ENCODE data around the gene BDH2. TPM values are rescaled to one million over a fixed set of nuclear protein-coding genes. Genes with fewer than 3 reads are reported as not detected.

BDH2 gene
- total RNA-seq, 1 donor, result 36.6 TPM

DNA sequence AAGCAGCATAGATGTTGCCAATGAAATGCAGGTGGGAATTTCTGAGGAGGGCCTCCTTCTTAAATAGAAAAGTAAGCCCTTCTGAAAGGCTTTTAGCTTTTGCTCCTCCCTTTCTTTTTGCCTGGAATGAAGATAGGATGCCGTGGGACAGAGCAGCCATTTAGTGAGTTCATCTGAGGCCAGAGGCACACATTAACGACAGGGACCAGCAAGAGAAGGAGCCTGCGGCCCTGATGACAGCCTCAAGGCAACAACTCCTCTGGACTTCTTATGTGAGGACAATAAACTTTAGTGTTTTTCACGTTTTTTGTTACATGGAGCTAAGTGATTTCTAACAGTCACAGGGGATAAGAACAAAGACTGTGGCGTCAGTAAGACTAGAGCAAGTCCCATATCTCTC, 1.1 kb upstream of the BDH2 start:
- Histone ChIP-seq H4K20me1 (ENCODE audit: insufficient read depth, low read length) (no peaks in the 10 kb centered on the region), H2AFZ (ENCODE audit: low read length) (peak overlapping the region; percentile 18), H3K4me3 (ENCODE audit: insufficient read depth, low read length) (no peak overlapping the region), H3K4me1 (ENCODE audit: insufficient read depth, low read length) (peaks cover 14% of the 10 kb centered on the region), H3K9me3 (ENCODE audit: low read depth, low read length) (no peaks in the 10 kb centered on the region), H3K27ac (ENCODE audit: low read depth, low read length) (no peak overlapping the region), H3K79me2 (ENCODE audit: insufficient read depth, low read length) (peaks cover 16% of the 10 kb centered on the region), H3K27me3 (ENCODE audit: insufficient read depth, low read length) (no peaks in the 10 kb centered on the region), H3K36me3 (ENCODE audit: insufficient read depth, low read length) (no peaks in the 10 kb centered on the region), H3K4me2 (ENCODE audit: insufficient read depth, low read length) (no peak overlapping the region)
- TF ChIP-seq, protein P1, sequence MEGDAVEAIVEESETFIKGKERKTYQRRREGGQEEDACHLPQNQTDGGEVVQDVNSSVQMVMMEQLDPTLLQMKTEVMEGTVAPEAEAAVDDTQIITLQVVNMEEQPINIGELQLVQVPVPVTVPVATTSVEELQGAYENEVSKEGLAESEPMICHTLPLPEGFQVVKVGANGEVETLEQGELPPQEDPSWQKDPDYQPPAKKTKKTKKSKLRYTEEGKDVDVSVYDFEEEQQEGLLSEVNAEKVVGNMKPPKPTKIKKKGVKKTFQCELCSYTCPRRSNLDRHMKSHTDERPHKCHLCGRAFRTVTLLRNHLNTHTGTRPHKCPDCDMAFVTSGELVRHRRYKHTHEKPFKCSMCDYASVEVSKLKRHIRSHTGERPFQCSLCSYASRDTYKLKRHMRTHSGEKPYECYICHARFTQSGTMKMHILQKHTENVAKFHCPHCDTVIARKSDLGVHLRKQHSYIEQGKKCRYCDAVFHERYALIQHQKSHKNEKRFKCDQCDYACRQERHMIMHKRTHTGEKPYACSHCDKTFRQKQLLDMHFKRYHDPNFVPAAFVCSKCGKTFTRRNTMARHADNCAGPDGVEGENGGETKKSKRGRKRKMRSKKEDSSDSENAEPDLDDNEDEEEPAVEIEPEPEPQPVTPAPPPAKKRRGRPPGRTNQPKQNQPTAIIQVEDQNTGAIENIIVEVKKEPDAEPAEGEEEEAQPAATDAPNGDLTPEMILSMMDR (IDR thresholded peaks at IDR 0.05; ENCODE audit: extremely low read depth, low read depth, low read length), result no peak
- no peak for DNase-seq (ENCODE audit: insufficient read length, low spot score, missing footprints)

DNA sequence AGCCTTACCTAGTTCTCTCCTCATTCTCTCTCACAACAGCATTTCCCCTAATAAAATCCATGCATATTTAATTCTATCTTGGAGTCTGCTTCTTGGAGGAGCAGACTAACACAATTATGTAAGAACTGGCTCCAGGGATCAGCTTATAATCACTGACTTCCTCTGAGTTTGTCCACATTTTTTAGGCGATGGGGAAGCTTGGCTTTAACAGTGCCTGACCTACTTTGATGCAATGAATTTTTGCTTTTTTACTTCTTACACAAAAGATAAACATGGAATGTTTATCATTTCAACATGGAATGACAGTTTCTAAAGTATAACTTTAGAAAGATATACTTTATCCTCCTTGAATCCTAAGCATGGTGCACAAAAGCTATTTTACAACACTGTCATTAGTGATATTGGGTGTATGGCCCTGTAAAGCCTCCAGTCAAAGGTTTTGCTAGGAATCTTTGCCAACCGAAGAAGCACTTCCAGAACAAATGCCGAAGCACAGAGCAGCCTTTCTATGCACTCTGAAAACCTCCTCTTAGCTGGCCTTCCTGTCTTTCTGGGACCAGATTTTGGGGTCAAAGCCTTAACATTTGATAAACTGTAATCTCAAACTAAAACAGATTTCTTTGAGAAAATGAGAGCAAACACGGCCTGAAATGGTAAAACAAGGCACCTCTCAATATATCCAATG, 736 bp downstream of the BDH2 start:
- H3K27ac ChIP-seq (ENCODE audit: low read depth, low read length), result peak overlapping the region; percentile 76
- H3K36me3 ChIP-seq (ENCODE audit: insufficient read depth, low read length), result no peaks in the 10 kb centered on the region
- no peaks in the 10 kb centered on the region for H3K9me3 ChIP-seq (ENCODE audit: low read depth, low read length)
- TF ChIP-seq, protein P1 (IDR thresholded peaks at IDR 0.05; ENCODE audit: extremely low read depth, low read depth, low read length), result no peak
- no peaks in the 10 kb centered on the region for H3K27me3 ChIP-seq (ENCODE audit: insufficient read depth, low read length)
- H2AFZ ChIP-seq (ENCODE audit: low read length), result peak overlapping the region; percentile 80
- DNase-seq (ENCODE audit: insufficient read length, low spot score, missing footprints), result peak; percentile 34
- H4K20me1 ChIP-seq (ENCODE audit: insufficient read depth, low read length), result no peaks in the 10 kb centered on the region
- H3K79me2 ChIP-seq (ENCODE audit: insufficient read depth, low read length), result peaks cover 16% of the 10 kb centered on the region
- peak overlapping the region; percentile 88 for H3K4me2 ChIP-seq (ENCODE audit: insufficient read depth, low read length)
- H3K4me3 ChIP-seq (ENCODE audit: insufficient read depth, low read length), result peak overlapping the region; percentile 69
- peaks cover 14% of the 10 kb centered on the region for H3K4me1 ChIP-seq (ENCODE audit: insufficient read depth, low read length)

DNA sequence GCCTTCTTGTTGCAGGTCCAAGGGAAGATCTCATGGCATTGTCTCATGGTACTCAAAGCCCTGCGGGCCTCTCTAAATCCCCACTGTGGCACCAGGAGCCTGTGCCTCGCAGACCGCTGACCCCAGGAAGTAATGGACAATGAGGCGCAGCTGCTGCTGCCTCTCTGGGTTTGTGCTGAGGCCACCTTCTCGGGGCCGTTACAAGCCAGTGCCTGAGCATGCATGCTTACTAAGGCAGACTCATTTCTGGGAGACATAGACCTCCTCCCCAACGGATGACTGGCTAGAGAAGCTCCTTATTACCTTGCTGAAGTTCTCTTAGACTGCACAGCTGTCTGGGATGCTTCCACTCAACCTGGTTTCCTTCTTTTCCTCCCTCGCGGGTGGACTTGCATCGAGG, 1.3 kb downstream of the BDH2 start:
- Histone ChIP-seq H3K9me3 (ENCODE audit: low read depth, low read length) (no peaks in the 10 kb centered on the region), H2AFZ (ENCODE audit: low read length) (peak overlapping the region; percentile 80), H3K36me3 (ENCODE audit: insufficient read depth, low read length) (no peaks in the 10 kb centered on the region), H3K4me3 (ENCODE audit: insufficient read depth, low read length) (peak overlapping the region; percentile 69), H3K4me1 (ENCODE audit: insufficient read depth, low read length) (peaks cover 14% of the 10 kb centered on the region), H3K4me2 (ENCODE audit: insufficient read depth, low read length) (peak overlapping the region; percentile 88), H4K20me1 (ENCODE audit: insufficient read depth, low read length) (no peaks in the 10 kb centered on the region), H3K79me2 (ENCODE audit: insufficient read depth, low read length) (peaks cover 16% of the 10 kb centered on the region), H3K27ac (ENCODE audit: low read depth, low read length) (peak overlapping the region; percentile 76), H3K27me3 (ENCODE audit: insufficient read depth, low read length) (no peaks in the 10 kb centered on the region)
- TF ChIP-seq, protein P1 (IDR thresholded peaks at IDR 0.05; ENCODE audit: extremely low read depth, low read depth, low read length), result no peak
- DNase-seq (ENCODE audit: insufficient read length, low spot score, missing footprints), result no peak

DNA sequence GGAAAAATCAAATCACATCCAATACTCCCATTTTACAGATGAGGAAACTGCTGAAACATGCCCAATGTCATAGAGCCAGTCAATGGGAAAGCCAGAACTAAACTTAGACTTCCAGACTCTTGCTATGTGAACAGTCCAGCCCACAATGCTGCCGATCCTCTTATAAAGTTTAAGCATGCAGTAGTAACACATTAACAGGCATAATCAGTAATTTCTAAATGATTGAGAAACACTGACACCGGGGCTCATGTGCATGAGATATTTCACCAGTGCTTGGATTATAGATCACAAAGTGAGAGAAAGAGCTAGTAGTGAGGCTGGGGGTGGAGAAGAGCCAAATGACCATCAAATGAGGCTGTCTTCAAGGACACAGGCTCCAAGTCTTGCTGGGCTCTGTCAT, 2.5 kb downstream of the BDH2 start:
- H3K9me3 ChIP-seq (ENCODE audit: low read depth, low read length), result no peaks in the 10 kb centered on the region
- no peaks in the 10 kb centered on the region for H4K20me1 ChIP-seq (ENCODE audit: insufficient read depth, low read length)
- no peak overlapping the region for H3K27ac ChIP-seq (ENCODE audit: low read depth, low read length)
- H3K4me2 ChIP-seq (ENCODE audit: insufficient read depth, low read length), result no peak overlapping the region
- H3K36me3 ChIP-seq (ENCODE audit: insufficient read depth, low read length), result no peaks in the 10 kb centered on the region
- TF ChIP-seq, protein P1 (IDR thresholded peaks at IDR 0.05; ENCODE audit: extremely low read depth, low read depth, low read length), result no peak
- peaks cover 16% of the 10 kb centered on the region for H3K79me2 ChIP-seq (ENCODE audit: insufficient read depth, low read length)
- H3K4me3 ChIP-seq (ENCODE audit: insufficient read depth, low read length), result no peak overlapping the region
- peaks cover 17% of the 10 kb centered on the region for H3K4me1 ChIP-seq (ENCODE audit: insufficient read depth, low read length)
- no peak overlapping the region for H2AFZ ChIP-seq (ENCODE audit: low read length)
- H3K27me3 ChIP-seq (ENCODE audit: insufficient read depth, low read length), result no peaks in the 10 kb centered on the region
- DNase-seq (ENCODE audit: insufficient read length, low spot score, missing footprints), result no peak

Data from osteoblast (primary cell).